ENCODE measurements around the gene MTHFR.
"Not testable (repeated sequence)": the region's sequence is repeated elsewhere in the genome, so short reads cannot be mapped to it uniquely, and the experiment has no call there.

DNA sequence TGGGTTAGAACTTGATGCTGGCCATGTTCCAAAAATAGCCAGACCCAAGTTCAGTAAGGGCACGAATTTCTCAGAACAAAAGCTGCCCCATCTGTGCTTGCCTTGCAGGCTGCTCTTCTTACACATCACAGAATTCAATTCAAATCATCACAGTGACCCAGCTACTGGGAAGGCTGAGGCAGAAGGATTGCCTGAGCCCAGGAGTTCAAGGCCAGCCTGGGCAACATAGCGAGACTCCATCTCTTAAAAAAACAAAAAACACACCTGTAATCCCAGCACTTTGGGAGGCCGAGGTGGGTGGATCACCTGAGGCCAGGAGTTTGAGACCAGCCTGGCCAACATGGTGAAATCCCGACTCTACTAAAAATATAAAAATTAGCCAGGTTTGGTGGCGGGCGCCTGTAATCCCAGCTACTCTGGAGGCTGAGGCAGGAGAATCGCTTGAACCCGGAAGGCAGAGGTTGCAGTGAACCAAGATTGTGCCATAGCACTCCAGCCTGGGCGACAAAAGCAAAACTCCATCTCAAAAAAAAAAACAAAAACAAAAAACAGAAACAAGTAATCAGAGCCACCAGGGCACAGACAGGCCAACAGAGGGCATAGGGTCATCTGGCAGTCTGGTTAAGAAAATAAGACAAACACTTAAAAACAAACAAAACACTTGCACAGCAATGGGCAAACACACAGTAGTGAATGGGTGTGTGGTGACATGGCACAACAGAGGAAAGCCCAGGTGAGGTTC is 1.7 kb downstream of the MTHFR start:
- not testable (repeated sequence) for TF ChIP-seq EP300, POLR2A, POLR2AphosphoS5 (IDR thresholded peaks at IDR 0.05)
- TF ChIP-seq, protein P1, sequence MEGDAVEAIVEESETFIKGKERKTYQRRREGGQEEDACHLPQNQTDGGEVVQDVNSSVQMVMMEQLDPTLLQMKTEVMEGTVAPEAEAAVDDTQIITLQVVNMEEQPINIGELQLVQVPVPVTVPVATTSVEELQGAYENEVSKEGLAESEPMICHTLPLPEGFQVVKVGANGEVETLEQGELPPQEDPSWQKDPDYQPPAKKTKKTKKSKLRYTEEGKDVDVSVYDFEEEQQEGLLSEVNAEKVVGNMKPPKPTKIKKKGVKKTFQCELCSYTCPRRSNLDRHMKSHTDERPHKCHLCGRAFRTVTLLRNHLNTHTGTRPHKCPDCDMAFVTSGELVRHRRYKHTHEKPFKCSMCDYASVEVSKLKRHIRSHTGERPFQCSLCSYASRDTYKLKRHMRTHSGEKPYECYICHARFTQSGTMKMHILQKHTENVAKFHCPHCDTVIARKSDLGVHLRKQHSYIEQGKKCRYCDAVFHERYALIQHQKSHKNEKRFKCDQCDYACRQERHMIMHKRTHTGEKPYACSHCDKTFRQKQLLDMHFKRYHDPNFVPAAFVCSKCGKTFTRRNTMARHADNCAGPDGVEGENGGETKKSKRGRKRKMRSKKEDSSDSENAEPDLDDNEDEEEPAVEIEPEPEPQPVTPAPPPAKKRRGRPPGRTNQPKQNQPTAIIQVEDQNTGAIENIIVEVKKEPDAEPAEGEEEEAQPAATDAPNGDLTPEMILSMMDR (IDR thresholded peaks at IDR 0.05): not testable (repeated sequence)

All from upper lobe of left lung (tissue), 4 donors.